GM19463 (cell line): Measurements from ENCODE around the gene SOCS1.

Source experiments
- ATAC-seq: cut with Tn5 transposase; IDR thresholded peaks from one replicate; pipeline ENCODE4 v1.9.1; 2021; ENCODE audit warnings: mild to moderate bottlenecking, moderate library complexity; ENCODE audit not compliant: unreplicated experiment

The SOCS1 gene

GRCh38 chr16:11263737-11264136, 7.7 kb upstream of the SOCS1 start:
- no peak for ATAC-seq

GRCh38 chr16:11262915-11263314, 6.9 kb upstream of the SOCS1 start:
- ATAC-seq, result no peak

- ATAC-seq, result no peak
These were observed 4.6 kb upstream of the SOCS1 start for GRCh38 chr16:11260596-11260966.

- ATAC-seq, result no peak
These were observed 3.9 kb upstream of the SOCS1 start for GRCh38 chr16:11259655-11260595.

- no peak for ATAC-seq
These were observed 2.8 kb upstream of the SOCS1 start for GRCh38 chr16:11258553-11259492.

GRCh38 chr16:11257131-11257938, 1.3 kb upstream of the SOCS1 start:
- no peak for ATAC-seq

GRCh38 chr16:11256661-11257130, 692 bp upstream of the SOCS1 start:
- no peak for ATAC-seq

GRCh38 chr16:11254913-11255736, 879 bp downstream of the SOCS1 start:
- no peak for ATAC-seq

GRCh38 chr16:11253995-11254912, 1.8 kb downstream of the SOCS1 start:
- no peak for ATAC-seq

GRCh38 chr16:11253009-11253994, 2.7 kb downstream of the SOCS1 start:
- no peak for ATAC-seq

- ATAC-seq, result no peak
These were observed 3.5 kb downstream of the SOCS1 start for GRCh38 chr16:11252482-11252931.

- ATAC-seq, result no peak
These were observed 4.2 kb downstream of the SOCS1 start for GRCh38 chr16:11251525-11252481.

- no peak for ATAC-seq
These were observed 5.0 kb downstream of the SOCS1 start for GRCh38 chr16:11250786-11251524.

GRCh38 chr16:11250091-11250785, 5.8 kb downstream of the SOCS1 start:
- ATAC-seq, result no peak
